Caco-2 (cell line): ENCODE data around the gene ZNF799. TPM values are rescaled to one million over a fixed set of nuclear protein-coding genes. Genes with fewer than 3 reads are reported as not detected.

Experiments used
- BruUV-seq: library from RNA; stranded (reverse); fragments of 400-500 nt; replicated peaks from 2 replicates; lab custom pipeline; 2021; lab: Mats Ljungman, UMichigan
- CTCF ChIA-PET: fragments of 300-600 bp; sonication (Branson Sonifier 250); formaldehyde crosslinking; loops from one replicate; lab custom pipeline; 2022; ENCODE audit warnings: antibody characterized with exemption; lab: Charles Lee
- POLR2A ChIA-PET: fragments of 300-600 bp; sonication (Branson Sonifier 250); formaldehyde crosslinking; loops from one replicate; lab custom pipeline; 2022; ENCODE audit warnings: antibody characterized with exemption; lab: Charles Lee
- DNase-seq, 2 experiments: peaks; one replicate each; pipeline versions ENCODE4 v3.0.0 to v3.0.0-alpha.2; 2020 to 2022
- H3K27me3 ChIP-seq: replicated peaks from 2 replicates; pipeline ENCODE4 v1.6.0; 2011; ENCODE audit warnings: low read length; ENCODE audit not compliant: control insufficient read depth, insufficient read depth
- H3K36me3 ChIP-seq: 2 replicates; pipeline ENCODE4 v1.5.1; 2011; ENCODE audit warnings: low read length; ENCODE audit not compliant: control insufficient read depth, insufficient read depth
- H3K4me1 ChIP-seq: fragments of 250-450 bp; sonication (Bioruptor Pico); 2 replicates; pipeline ENCODE4 v1.5.1; 2020; ENCODE audit warnings: mild to moderate bottlenecking
- H3K4me3 ChIP-seq: 2 replicates; pipeline ENCODE4 v1.5.1; 2011; ENCODE audit warnings: low read depth, mild to moderate bottlenecking, control low read depth, low read length
- H3K9me3 ChIP-seq: fragments of 250-450 bp; sonication (Bioruptor Pico); 2 replicates; pipeline ENCODE4 v1.5.1; 2020; ENCODE audit warnings: mild to moderate bottlenecking, moderate library complexity
- H3K27ac Mint-ChIP-seq: one replicate; pipeline ENCODE4 v1.8.0; 2022; ENCODE audit warnings: mixed read lengths; ENCODE audit not compliant: unreplicated experiment
- H3K27me3 Mint-ChIP-seq: one replicate; pipeline ENCODE4 v1.8.0; 2022; ENCODE audit warnings: mixed read lengths; ENCODE audit not compliant: insufficient read depth, unreplicated experiment
- H3K36me3 Mint-ChIP-seq: one replicate; pipeline ENCODE4 v1.8.0; 2022; ENCODE audit warnings: mild to moderate bottlenecking, mixed read lengths; ENCODE audit not compliant: insufficient read depth, unreplicated experiment
- H3K4me1 Mint-ChIP-seq: one replicate; pipeline ENCODE4 v1.8.0; 2022; ENCODE audit warnings: low read depth, mixed read lengths; ENCODE audit not compliant: unreplicated experiment
- H3K4me3 Mint-ChIP-seq: one replicate; pipeline ENCODE4 v1.8.0; 2022; ENCODE audit warnings: mild to moderate bottlenecking, moderate library complexity, mixed read lengths; ENCODE audit not compliant: unreplicated experiment
- H3K9me3 Mint-ChIP-seq: one replicate; pipeline ENCODE4 v1.8.0; 2022; ENCODE audit warnings: mixed read lengths; ENCODE audit not compliant: unreplicated experiment
- CTCF ChIP-seq, 2 experiments: fragments of 200-600 bp in 1 of 2; IDR thresholded peaks; 1 replicate in 1 of 2; 2 replicates in 1 of 2; pipeline versions ENCODE4 v1.5.1 to v1.8.0; 2011 to 2022; ENCODE audit warnings: antibody characterized with exemption in 1 of 2, control low read depth in 1 of 2, inconsistent platforms in 1 of 2, low read depth in 1 of 2, low read length in 1 of 2, mild to moderate bottlenecking in 1 of 2, moderate library complexity in 1 of 2; ENCODE audit not compliant: insufficient read depth in 1 of 2, severe bottlenecking in 1 of 2, unreplicated experiment in 1 of 2
- intact Hi-C: fragments of 100-400 bp; cut with micrococcal nuclease; formaldehyde crosslinking; loops from one replicate; pipeline ENCODE4 v1.10.0; 2022; ENCODE audit not compliant: unreplicated experiment
- total RNA-seq: library from RNA; stranded (reverse); gene quantifications from 2 replicates; pipeline ENCODE4 v1.2.3, GENCODE V29; 2022

The ZNF799 gene
- total RNA-seq, 1 experiment from 2014 or later: 8.0 TPM

DNA sequence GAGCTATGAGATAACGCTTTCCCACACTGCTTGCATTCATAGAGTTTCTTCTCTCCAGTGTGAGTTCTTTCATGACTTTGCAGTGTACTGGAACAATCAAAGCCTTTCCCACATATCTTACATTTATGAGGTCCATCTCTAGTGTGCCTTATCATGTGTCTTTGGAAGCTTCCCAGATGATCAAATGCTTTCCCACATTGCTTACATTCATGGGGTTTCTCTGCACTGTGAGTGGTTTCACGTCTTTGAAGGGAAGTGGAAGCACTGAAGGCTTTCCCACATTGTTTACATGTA is 20.7 kb downstream of the ZNF799 start:
- Mint-ChIP-seq H3K27ac (no peak overlapping the region), H3K4me3 (no peak overlapping the region), H3K36me3 (peaks cover 5% of the 10 kb centered on the region), H3K4me1 (no peaks in the 10 kb centered on the region), H3K27me3 (no peaks in the 10 kb centered on the region), H3K9me3 (peaks cover 46% of the 10 kb centered on the region)
- no peak for TF ChIP-seq CTCF (IDR thresholded peaks at IDR 0.05; ENCODE audit: insufficient read depth in 1 of 2, low read depth in 1 of 2, low read length in 1 of 2, severe bottlenecking in 1 of 2, unreplicated experiment in 1 of 2)
- H3K4me3 ChIP-seq: no peak overlapping the region
- intact Hi-C loops: no loop called here
- DNase-seq: no peak
- ChIA-PET CTCF (no interaction called here), POLR2A (no interaction called here)
- no peaks in the 10 kb centered on the region for H3K4me1 ChIP-seq
- H3K27me3 ChIP-seq: no peaks in the 10 kb centered on the region
- H3K36me3 ChIP-seq: no peaks in the 10 kb centered on the region
- H3K9me3 ChIP-seq: no peaks in the 10 kb centered on the region; the same call in 1 of the 2 replicates
- no TSS peak for BruUV-seq

DNA sequence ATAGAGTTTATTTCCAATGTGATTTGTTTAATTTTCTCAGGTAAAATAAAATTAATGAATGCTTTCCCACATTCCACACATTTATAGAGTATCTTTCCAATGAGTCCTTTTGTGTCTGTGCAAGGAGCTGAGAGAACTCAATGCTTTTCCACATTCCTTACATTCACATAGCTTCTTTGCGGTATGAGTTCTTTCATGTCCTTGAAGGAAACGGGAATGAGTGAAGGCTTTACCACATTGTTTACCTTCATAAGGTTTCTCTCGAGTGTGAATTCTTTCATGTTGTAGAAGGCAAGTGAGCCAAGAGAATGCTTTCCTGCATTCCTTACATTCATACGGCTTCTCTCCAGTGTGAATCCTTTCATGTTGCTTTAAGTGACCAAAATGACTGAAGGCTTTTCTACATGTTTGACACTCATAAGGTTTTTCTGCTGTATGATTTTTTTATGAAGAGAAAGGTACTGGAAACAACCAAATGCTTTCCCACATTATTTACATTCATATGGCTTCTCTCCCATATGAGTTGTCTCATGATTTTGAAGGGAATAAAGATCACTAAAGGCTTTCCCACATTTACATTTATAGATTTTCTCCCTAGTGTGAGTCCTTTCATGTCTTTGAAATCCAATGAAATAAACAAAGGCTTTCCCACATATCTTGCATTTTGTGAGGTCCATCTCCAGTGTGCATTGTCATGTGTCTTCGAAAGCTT is 21.2 kb downstream of the ZNF799 start:
- H3K9me3 Mint-ChIP-seq: peaks cover 51% of the 10 kb centered on the region
- no peak overlapping the region for H3K27ac Mint-ChIP-seq
- DNase-seq: no peak
- no peak overlapping the region for H3K4me3 ChIP-seq
- no TSS peak for BruUV-seq
- intact Hi-C loops: no loop called here
- H3K4me1 ChIP-seq: no peaks in the 10 kb centered on the region
- ChIA-PET POLR2A (no interaction called here), CTCF (no interaction called here)
- no peak overlapping the region for H3K4me3 Mint-ChIP-seq
- peaks cover 5% of the 10 kb centered on the region for H3K36me3 Mint-ChIP-seq
- no peaks in the 10 kb centered on the region for H3K36me3 ChIP-seq
- TF ChIP-seq CTCF (IDR thresholded peaks at IDR 0.05; ENCODE audit: insufficient read depth in 1 of 2, low read depth in 1 of 2, low read length in 1 of 2, severe bottlenecking in 1 of 2, unreplicated experiment in 1 of 2): no peak
- H3K4me1 Mint-ChIP-seq: no peaks in the 10 kb centered on the region
- H3K9me3 ChIP-seq: no peaks in the 10 kb centered on the region; the same call in 1 of the 2 replicates
- H3K27me3 Mint-ChIP-seq: no peaks in the 10 kb centered on the region
- H3K27me3 ChIP-seq: no peaks in the 10 kb centered on the region

- ChIA-PET POLR2A (no interaction called here), CTCF (no interaction called here)
- Histone ChIP-seq H3K27me3 (no peaks in the 10 kb centered on the region), H3K4me1 (no peaks in the 10 kb centered on the region), H3K4me3 (no peak overlapping the region), H3K36me3 (no peaks in the 10 kb centered on the region), H3K9me3 (no peaks in the 10 kb centered on the region; the same call in 1 of the 2 replicates)
- peaks cover 36% of the 10 kb centered on the region for H3K9me3 Mint-ChIP-seq
- no peak overlapping the region for H3K4me3 Mint-ChIP-seq
- no peaks in the 10 kb centered on the region for H3K27me3 Mint-ChIP-seq
- TF ChIP-seq CTCF (IDR thresholded peaks at IDR 0.05; ENCODE audit: insufficient read depth in 1 of 2, low read depth in 1 of 2, low read length in 1 of 2, severe bottlenecking in 1 of 2, unreplicated experiment in 1 of 2): no peak
- no peak overlapping the region for H3K27ac Mint-ChIP-seq
- no peaks in the 10 kb centered on the region for H3K36me3 Mint-ChIP-seq
- intact Hi-C loops: no loop called here
- DNase-seq: no peak
- BruUV-seq: no TSS peak
- no peaks in the 10 kb centered on the region for H3K4me1 Mint-ChIP-seq
These were observed 27.0 kb downstream of the ZNF799 start for GRCh38 chr19:12374026-12374425.
